ENCODE measurements around the gene HNRNPH2. TPM values are rescaled to one million over a fixed set of nuclear protein-coding genes. Genes with fewer than 3 reads are reported as not detected.
A peak's percentile ranks its signal among the peaks of the same experiment; 100 is the strongest.

Gene HNRNPH2
- total and polyA plus RNA-seq, 2 experiments from 2014 or later = 76.9 to 189 TPM

DNA sequence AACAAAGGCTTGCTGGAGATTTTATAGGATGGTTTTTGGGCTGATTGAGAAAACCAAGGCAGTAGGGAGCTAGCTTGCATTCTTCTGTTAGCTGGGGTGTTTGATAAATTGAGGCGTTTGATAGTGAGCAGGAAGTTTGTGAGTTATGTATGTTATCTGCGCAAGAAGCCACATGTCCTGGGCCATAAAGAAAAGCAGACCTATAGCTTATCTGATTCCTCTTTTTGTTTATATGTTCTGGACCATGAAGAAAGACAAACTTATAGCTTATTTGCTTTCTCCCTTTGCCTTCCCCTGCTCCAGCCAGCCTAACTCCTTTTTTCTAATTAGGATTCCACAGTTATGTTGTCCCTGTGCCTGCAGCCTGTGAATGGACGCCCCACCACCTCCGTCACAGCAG, 9.2 kb downstream of the HNRNPH2 start:
- H3K27me3 ChIP-seq = no peaks in the 10 kb centered on the region
- H3K4me3 ChIP-seq = no peak overlapping the region
- TF ChIP-seq, protein P1, sequence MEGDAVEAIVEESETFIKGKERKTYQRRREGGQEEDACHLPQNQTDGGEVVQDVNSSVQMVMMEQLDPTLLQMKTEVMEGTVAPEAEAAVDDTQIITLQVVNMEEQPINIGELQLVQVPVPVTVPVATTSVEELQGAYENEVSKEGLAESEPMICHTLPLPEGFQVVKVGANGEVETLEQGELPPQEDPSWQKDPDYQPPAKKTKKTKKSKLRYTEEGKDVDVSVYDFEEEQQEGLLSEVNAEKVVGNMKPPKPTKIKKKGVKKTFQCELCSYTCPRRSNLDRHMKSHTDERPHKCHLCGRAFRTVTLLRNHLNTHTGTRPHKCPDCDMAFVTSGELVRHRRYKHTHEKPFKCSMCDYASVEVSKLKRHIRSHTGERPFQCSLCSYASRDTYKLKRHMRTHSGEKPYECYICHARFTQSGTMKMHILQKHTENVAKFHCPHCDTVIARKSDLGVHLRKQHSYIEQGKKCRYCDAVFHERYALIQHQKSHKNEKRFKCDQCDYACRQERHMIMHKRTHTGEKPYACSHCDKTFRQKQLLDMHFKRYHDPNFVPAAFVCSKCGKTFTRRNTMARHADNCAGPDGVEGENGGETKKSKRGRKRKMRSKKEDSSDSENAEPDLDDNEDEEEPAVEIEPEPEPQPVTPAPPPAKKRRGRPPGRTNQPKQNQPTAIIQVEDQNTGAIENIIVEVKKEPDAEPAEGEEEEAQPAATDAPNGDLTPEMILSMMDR (IDR thresholded peaks at IDR 0.05; ENCODE audit: low read depth, low read length) = no peak
- no peak for DNase-seq (ENCODE audit: low read depth in 1 of 2, low spot score in 1 of 2)
- H3K27ac ChIP-seq = peak overlapping the region; percentile 95
- H3K4me1 ChIP-seq (ENCODE audit: low read depth) = peaks cover 5% of the 10 kb centered on the region
- no peaks in the 10 kb centered on the region for H3K9me3 ChIP-seq (ENCODE audit: low read depth)
- H3K36me3 ChIP-seq = no peaks in the 10 kb centered on the region

DNA sequence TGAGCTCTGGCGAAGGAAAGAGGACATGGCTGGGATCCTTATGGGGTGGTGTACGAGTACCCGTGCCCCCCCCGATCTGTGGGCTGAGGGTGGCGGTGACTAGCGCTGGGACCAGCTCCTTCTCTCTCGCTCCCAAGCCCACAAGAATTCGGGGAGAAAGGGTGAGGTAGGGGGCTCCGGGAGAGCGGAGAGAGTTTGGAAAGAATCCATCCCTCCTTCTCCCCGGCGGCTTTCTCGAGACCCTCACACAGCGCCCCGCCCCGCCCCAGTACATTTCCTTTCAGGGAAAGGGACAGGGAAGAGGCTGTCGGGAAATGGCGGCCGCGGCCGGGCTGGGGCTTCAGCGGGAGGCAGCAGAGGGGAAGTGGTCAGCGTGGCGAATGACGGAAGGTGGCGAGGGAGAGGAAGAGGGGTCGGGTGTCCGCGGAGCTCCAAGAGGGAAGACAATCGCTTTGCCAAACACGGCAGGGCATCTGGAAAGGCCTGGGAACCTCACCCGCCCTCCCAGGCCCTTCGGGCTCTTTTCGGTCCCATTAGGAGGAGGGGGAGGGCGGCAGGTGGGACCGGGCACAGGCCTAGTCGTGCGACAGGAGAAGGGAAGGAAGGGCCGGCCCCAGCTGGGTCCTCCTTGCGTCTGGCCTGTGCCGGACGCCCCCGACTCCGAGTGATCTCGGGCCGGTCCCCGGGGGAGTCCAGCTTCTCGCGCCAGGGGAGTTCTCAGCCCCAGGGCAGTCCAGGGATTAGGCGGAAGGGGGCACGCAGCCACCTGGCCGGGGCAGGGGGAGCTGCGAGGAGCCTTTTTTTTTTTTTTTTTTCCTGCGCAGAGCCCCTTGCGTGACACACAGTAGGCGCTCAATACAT, 10.2 kb downstream of the HNRNPH2 start:
- Histone ChIP-seq H3K27ac (peak overlapping the region; percentile 95), H3K4me1 (ENCODE audit: low read depth) (peaks cover 5% of the 10 kb centered on the region), H3K36me3 (no peaks in the 10 kb centered on the region), H3K4me3 (peak overlapping the region; percentile 50), H3K9me3 (ENCODE audit: low read depth) (no peaks in the 10 kb centered on the region), H3K27me3 (no peaks in the 10 kb centered on the region)
- DNase-seq (ENCODE audit: low read depth in 1 of 2, low spot score in 1 of 2) = peak; percentile 48 to 85
- TF ChIP-seq, protein P1 (IDR thresholded peaks at IDR 0.05; ENCODE audit: low read depth, low read length) = no peak

GRCh38 chrX:101419489-101419888, 11.5 kb downstream of the HNRNPH2 start:
- Histone ChIP-seq H3K27me3 (no peaks in the 10 kb centered on the region), H3K4me1 (ENCODE audit: low read depth) (peaks cover 5% of the 10 kb centered on the region), H3K4me3 (no peak overlapping the region), H3K9me3 (ENCODE audit: low read depth) (no peaks in the 10 kb centered on the region), H3K27ac (no peak overlapping the region), H3K36me3 (no peaks in the 10 kb centered on the region)
- no peak for DNase-seq (ENCODE audit: low read depth in 1 of 2, low spot score in 1 of 2)
- TF ChIP-seq, protein P1 (IDR thresholded peaks at IDR 0.05; ENCODE audit: low read depth, low read length) = no peak

DNA sequence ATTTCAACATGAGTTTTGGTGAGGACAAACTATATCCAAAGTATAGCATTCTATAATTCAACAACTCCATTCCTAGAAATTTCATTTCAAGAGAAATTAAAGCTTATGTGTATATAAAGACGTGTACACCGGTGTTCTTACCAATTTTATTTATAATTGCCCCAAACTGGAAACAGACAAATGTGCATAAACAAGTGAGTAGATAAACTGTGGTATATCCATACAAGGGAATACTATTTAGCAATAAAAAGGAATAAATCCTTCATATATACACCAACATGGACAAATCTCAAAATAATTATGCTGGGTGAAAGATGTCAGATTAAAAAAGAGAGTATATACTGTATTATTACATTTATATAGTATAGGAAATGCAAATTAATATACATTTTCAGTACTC, 19.9 kb downstream of the HNRNPH2 start:
- no peak for DNase-seq (ENCODE audit: low read depth in 1 of 2, low spot score in 1 of 2)
- H3K4me1 ChIP-seq (ENCODE audit: low read depth) = no peaks in the 10 kb centered on the region
- H3K27me3 ChIP-seq = no peaks in the 10 kb centered on the region
- H3K36me3 ChIP-seq = no peaks in the 10 kb centered on the region
- no peak overlapping the region for H3K4me3 ChIP-seq
- TF ChIP-seq, protein P1 (IDR thresholded peaks at IDR 0.05; ENCODE audit: low read depth, low read length) = no peak
- H3K27ac ChIP-seq = no peak overlapping the region
- no peaks in the 10 kb centered on the region for H3K9me3 ChIP-seq (ENCODE audit: low read depth)

GRCh38 chrX:101429934-101430333, 21.9 kb downstream of the HNRNPH2 start:
- Histone ChIP-seq H3K4me3 (no peak overlapping the region), H3K27me3 (no peaks in the 10 kb centered on the region), H3K27ac (no peak overlapping the region), H3K4me1 (ENCODE audit: low read depth) (no peaks in the 10 kb centered on the region), H3K9me3 (ENCODE audit: low read depth) (no peaks in the 10 kb centered on the region), H3K36me3 (no peaks in the 10 kb centered on the region)
- DNase-seq (ENCODE audit: low read depth in 1 of 2, low spot score in 1 of 2) = no peak
- TF ChIP-seq, protein P1 (IDR thresholded peaks at IDR 0.05; ENCODE audit: low read depth, low read length) = no peak

Measured in cardiac muscle cell (in vitro differentiated cells and primary cell).